ENCODE measurements around the gene SLC27A2. TPM values are rescaled to one million over a fixed set of nuclear protein-coding genes. Genes with fewer than 3 reads are reported as not detected.

Gene SLC27A2
- total and polyA plus RNA-seq, 10 of the 15 experiments (the other 5 are each of a cell fraction or from before 2014, with no cell fraction given) = 0.22 to 1.2 (median 0.69) TPM; not detected in 1

DNA sequence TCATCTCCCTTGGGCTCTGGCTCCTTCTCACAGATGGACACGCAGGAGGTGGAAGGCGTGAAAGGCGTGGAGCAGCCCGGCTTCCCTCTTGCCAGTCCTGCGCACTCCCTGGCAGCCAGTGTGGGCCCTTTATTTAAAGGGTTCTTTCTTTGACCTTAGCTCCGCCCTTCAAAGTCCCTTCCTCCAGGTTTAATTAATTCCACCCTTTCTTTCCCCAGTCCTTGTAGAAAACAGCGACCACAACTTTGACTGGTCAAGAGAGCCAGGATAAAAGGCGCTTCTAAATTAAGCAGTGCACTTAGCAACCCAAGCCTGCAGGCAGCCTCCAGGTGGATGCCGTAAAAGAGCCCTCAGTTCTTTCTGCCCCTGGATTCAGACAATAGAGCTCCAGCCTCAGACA lies 83.6 kb downstream of the SLC27A2 start, which contains the start of gene HDC (continued):
- TF ChIP-seq, protein P1, sequence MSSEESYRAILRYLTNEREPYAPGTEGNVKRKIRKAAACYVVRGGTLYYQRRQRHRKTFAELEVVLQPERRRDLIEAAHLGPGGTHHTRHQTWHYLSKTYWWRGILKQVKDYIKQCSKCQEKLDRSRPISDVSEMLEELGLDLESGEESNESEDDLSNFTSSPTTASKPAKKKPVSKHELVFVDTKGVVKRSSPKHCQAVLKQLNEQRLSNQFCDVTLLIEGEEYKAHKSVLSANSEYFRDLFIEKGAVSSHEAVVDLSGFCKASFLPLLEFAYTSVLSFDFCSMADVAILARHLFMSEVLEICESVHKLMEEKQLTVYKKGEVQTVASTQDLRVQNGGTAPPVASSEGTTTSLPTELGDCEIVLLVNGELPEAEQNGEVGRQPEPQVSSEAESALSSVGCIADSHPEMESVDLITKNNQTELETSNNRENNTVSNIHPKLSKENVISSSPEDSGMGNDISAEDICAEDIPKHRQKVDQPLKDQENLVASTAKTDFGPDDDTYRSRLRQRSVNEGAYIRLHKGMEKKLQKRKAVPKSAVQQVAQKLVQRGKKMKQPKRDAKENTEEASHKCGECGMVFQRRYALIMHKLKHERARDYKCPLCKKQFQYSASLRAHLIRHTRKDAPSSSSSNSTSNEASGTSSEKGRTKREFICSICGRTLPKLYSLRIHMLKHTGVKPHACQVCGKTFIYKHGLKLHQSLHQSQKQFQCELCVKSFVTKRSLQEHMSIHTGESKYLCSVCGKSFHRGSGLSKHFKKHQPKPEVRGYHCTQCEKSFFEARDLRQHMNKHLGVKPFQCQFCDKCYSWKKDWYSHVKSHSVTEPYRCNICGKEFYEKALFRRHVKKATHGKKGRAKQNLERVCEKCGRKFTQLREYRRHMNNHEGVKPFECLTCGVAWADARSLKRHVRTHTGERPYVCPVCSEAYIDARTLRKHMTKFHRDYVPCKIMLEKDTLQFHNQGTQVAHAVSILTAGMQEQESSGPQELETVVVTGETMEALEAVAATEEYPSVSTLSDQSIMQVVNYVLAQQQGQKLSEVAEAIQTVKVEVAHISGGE (CRISPR knock-in tag; IDR thresholded peaks at IDR 0.05) = no peak
- TF ChIP-seq TAF1 (IDR thresholded peaks at IDR 0.05; ENCODE audit: borderline replicate concordance, low read depth, low read length) = no peak

DNA sequence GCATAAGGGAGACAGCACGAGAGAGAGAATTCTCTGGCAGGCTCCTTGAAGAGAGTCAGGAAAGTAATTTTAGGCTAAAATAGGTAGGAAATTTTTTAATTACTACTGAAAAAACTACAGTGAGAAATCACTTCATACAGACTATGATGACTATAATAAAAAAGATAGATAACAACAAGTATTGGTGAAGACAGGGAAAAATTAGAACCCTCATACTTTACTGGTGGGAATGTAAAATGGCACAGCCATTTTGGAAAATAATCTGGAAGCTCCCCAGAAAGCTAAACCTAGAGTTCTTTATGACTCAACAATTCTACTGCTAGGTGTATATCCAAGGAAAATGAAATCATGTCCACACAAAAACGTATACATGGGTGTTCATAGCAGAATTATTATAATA lies 85.6 kb downstream of the SLC27A2 start:
- H2AFZ ChIP-seq (ENCODE audit: control insufficient read depth, low read depth, low read length) = no peak overlapping the region
- DNase-seq (ENCODE audit: low read depth, low spot score) (no peak), ATAC-seq (no peak), FAIRE-seq (no peak)
- peaks cover 5% of the 10 kb centered on the region; the same call in 1 of the 2 replicates for H3K4me1 ChIP-seq (ENCODE audit: control insufficient read depth, insufficient read depth, low read length)
- in situ Hi-C loops (cut with MboI) (no loop called here), intact Hi-C loops (cut with micrococcal nuclease; ENCODE audit: unreplicated experiment) (no loop called here)
- POLR2A ChIA-PET = interaction anchor here (0.7 kb wide), 1 partner anchor 427 kb away, joined by 3 read pairs; no protein-coding TSS in a partner anchor
- WGBS (ENCODE audit: insufficient coverage, insufficient replicate concordance, low lambda C conversion rate, missing lambda C conversion rate) = 8% methylated on average over 2 of the region's 2 CpGs
- CTCF ChIA-PET = no interaction called here
- no peaks in the 10 kb centered on the region for H3K9me3 ChIP-seq (replicated peaks; ENCODE audit: control insufficient read depth, insufficient read depth, low read length)
- no peak overlapping the region for H3K4me3 ChIP-seq
- SMC1A ChIA-PET (ENCODE audit: uncharacterized antibody, unreplicated experiment) = interaction anchor here (0.6 kb wide), 1 partner anchor 11 kb away, joined by 3 read pairs; no protein-coding TSS in a partner anchor
- no peaks in the 10 kb centered on the region for H4K20me1 ChIP-seq (ENCODE audit: control insufficient read depth, insufficient read depth)
- no TSS peak for BruUV-seq (replicated peaks)
- no peaks in the 10 kb centered on the region for H3K79me2 ChIP-seq (ENCODE audit: control insufficient read depth, insufficient read depth, low read length)
- no peak overlapping the region for H3K27ac ChIP-seq (ENCODE audit: control insufficient read depth, insufficient read depth)
- no peaks in the 10 kb centered on the region for H3K36me3 ChIP-seq (ENCODE audit: control insufficient read depth in 2 of 2, insufficient read depth in 2 of 2, low read length in 1 of 2)
- RAD21 ChIA-PET (ENCODE audit: unreplicated experiment) = interaction anchor here (0.6 kb wide), 1 partner anchor 82 kb away, joined by 3 read pairs; no protein-coding TSS in a partner anchor
- no peak overlapping the region for H3K4me2 ChIP-seq (ENCODE audit: control insufficient read depth, insufficient read depth)
- H3K9ac ChIP-seq (ENCODE audit: control insufficient read depth, insufficient read depth, low read length) = no peak overlapping the region
- no peaks in the 10 kb centered on the region for H3K27me3 ChIP-seq (replicated peaks in 1 of 2; ENCODE audit: control insufficient read depth in 2 of 2, insufficient read depth in 2 of 2, low read length in 1 of 2)
- TF ChIP-seq NR2C1 (IDR thresholded peaks at IDR 0.05) (no peak), SIX5 (IDR thresholded peaks at IDR 0.05; ENCODE audit: low read depth, low read length, severe bottlenecking) (no peak), POLR2AphosphoS5 (IDR thresholded peaks at IDR 0.05; ENCODE audit: low read length) (no peak), STAT1 (conservative IDR thresholded peaks at IDR 0.05) (no peak), SIN3A (IDR thresholded peaks at IDR 0.05; ENCODE audit: low read depth, low read length) (no peak), ESRRA (IDR thresholded peaks at IDR 0.05; ENCODE audit: low read length) (no peak), ZZZ3 (IDR thresholded peaks at IDR 0.05; ENCODE audit: control insufficient read depth, insufficient read length, low read depth) (no peak), MEF2B (IDR thresholded peaks at IDR 0.05; ENCODE audit: partially characterized antibody, poor library complexity, severe bottlenecking) (no peak), ZBTB40 (IDR thresholded peaks at IDR 0.05; ENCODE audit: borderline replicate concordance) (no peak), SMC3 (IDR thresholded peaks at IDR 0.05; ENCODE audit: borderline replicate concordance, low read length) (no peak), NFIC (IDR thresholded peaks at IDR 0.05; ENCODE audit: low read depth, low read length) (no peak), MAX (IDR thresholded peaks at IDR 0.05; ENCODE audit: low read depth, low read length) (no peak), NR2C2 (IDR thresholded peaks at IDR 0.05; ENCODE audit: borderline replicate concordance, control insufficient read depth, insufficient read length, low read depth) (no peak)

Measured in GM12878 (cell line).